Choroid plexus epithelial cell (primary cell): Measurements from ENCODE around the gene SYT13.

Source experiments
- DNase-seq: peaks from one replicate; pipeline ENCODE4 v3.0.0-alpha.2; 2010; ENCODE audit warnings: low read depth
- H3K4me3 ChIP-seq: 2 replicates; pipeline ENCODE4 v1.5.1; 2011; ENCODE audit warnings: low read depth, mild to moderate bottlenecking, control low read depth, low read length, moderate library complexity
- TF ChIP-seq, protein P1 (sequence below): conservative IDR thresholded peaks from 2 replicates; pipeline ENCODE4 v1.5.1; 2011; ENCODE audit warnings: low read depth, mild to moderate bottlenecking, control low read depth, inconsistent platforms, low read length, moderate library complexity

Gene SYT13

GRCh38 chr11:45218705-45219104 lies 67.4 kb downstream of the SYT13 start:
- TF ChIP-seq, protein P1, sequence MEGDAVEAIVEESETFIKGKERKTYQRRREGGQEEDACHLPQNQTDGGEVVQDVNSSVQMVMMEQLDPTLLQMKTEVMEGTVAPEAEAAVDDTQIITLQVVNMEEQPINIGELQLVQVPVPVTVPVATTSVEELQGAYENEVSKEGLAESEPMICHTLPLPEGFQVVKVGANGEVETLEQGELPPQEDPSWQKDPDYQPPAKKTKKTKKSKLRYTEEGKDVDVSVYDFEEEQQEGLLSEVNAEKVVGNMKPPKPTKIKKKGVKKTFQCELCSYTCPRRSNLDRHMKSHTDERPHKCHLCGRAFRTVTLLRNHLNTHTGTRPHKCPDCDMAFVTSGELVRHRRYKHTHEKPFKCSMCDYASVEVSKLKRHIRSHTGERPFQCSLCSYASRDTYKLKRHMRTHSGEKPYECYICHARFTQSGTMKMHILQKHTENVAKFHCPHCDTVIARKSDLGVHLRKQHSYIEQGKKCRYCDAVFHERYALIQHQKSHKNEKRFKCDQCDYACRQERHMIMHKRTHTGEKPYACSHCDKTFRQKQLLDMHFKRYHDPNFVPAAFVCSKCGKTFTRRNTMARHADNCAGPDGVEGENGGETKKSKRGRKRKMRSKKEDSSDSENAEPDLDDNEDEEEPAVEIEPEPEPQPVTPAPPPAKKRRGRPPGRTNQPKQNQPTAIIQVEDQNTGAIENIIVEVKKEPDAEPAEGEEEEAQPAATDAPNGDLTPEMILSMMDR: no peak
- DNase-seq: no peak

GRCh38 chr11:45217991-45218390 lies 68.2 kb downstream of the SYT13 start:
- TF ChIP-seq, protein P1: no peak
- H3K4me3 ChIP-seq: no peak overlapping the region
- peak; percentile 26 for DNase-seq

More at GRCh38 chr11:45218705-45219104, 67.4 kb downstream of the SYT13 start:
- no peak overlapping the region for H3K4me3 ChIP-seq

- TF ChIP-seq, protein P1: no peak
- H3K4me3 ChIP-seq: no peak overlapping the region
- DNase-seq: no peak
Measured at GRCh38 chr11:45216901-45217300, 69.2 kb downstream of the SYT13 start.

DNA sequence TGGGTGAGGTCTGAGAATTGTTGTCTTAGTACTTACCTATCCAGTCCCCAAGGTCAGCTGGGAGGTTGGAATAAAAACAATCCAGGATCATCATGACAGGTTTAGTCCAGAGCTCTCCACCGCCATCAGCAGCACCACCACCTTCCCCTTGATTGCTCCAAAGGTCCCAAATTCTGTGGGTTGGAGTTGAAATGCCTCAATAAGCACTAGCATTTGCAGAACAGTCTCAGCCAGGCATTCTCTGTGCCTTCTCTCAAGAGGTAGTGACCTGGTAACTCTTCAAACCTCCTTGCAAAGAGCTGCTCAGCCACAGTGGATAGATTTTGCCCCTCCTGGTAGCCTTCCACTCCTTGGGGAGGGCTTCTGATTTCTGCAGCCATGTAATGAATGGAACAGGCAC lies 70.1 kb downstream of the SYT13 start:
- TF ChIP-seq, protein P1: no peak
- DNase-seq: no peak
- H3K4me3 ChIP-seq: no peak overlapping the region

DNA sequence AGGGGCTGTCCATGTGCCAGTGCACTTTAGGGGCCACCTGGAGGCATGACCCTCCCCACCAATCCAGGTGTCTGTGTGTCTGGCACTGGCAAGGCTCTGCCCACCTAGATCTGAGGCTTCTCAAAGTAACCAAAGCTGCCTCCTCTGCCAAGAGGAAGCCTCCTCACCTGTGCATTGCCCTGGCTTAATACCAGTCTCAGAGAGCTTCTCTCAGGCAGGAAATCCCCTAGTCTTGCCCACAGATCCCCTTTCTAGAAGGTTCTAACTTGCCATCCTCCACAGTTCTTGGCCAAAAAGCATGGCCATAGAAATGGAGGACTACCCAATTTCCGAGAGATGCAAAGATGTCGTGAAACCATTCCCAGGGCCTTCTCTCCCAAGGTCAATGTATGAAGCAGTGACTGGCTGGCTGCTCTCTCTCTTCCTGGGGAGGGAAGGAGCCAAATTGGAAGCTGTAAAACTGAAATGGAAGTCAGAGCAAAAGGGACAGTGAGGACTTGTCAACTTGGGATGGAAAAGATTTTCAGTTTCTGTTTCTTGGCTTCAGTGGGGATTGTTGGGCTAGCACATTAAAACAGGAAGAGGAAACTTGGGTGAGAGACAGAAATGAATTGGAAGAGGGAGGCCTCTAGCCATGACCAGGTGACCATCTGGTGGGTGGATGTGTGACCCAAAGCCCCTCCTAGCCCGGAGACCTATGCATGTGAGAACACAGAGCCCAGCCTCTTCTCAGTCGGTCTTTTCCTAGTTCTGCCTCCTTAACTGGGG lies 70.9 kb downstream of the SYT13 start:
- H3K4me3 ChIP-seq: no peak overlapping the region
- TF ChIP-seq, protein P1: no peak
- no peak for DNase-seq

GRCh38 chr11:45213717-45214116 lies 72.4 kb downstream of the SYT13 start:
- no peak for DNase-seq
- TF ChIP-seq, protein P1: no peak
- H3K4me3 ChIP-seq: no peak overlapping the region

GRCh38 chr11:45213316-45213665 lies 72.8 kb downstream of the SYT13 start:
- H3K4me3 ChIP-seq: no peak overlapping the region
- no peak for DNase-seq
- TF ChIP-seq, protein P1: no peak
